Panc1 (cell line): ENCODE results near the gene SF3A1.

ENCODE experiments used
- CTCF ChIP-seq: fragments of 450-650 bp; IDR thresholded peaks from 2 replicates; pipeline ENCODE4 v1.5.1; 2017; ENCODE audit warnings: mild to moderate bottlenecking
- POLR2AphosphoS5 ChIP-seq: IDR thresholded peaks from 2 replicates; pipeline ENCODE4 v1.6.1; 2012; ENCODE audit warnings: mild to moderate bottlenecking, low read depth, low read length, moderate library complexity
- REST ChIP-seq, 2 experiments: IDR thresholded peaks; 2 replicates each; pipeline ENCODE4 v1.6.1; 2011 to 2012; ENCODE audit warnings: low read depth in 2 of 2, control low read depth in 1 of 2, low read length in 1 of 2, mild to moderate bottlenecking in 1 of 2, moderate library complexity in 1 of 2; ENCODE audit not compliant: insufficient read depth in 1 of 2
- SIN3A ChIP-seq: IDR thresholded peaks from 2 replicates; pipeline ENCODE4 v1.6.1; 2012; ENCODE audit warnings: low read depth, mild to moderate bottlenecking, low read length, moderate library complexity, borderline replicate concordance; ENCODE audit not compliant: insufficient read depth

- no peak for TF ChIP-seq CTCF
- no peak for TF ChIP-seq POLR2AphosphoS5
- TF ChIP-seq REST (IDR thresholded peaks at IDR 0.05; ENCODE audit: insufficient read depth in 1 of 2, low read depth in 2 of 2, low read length in 1 of 2), result no peak
- no peak for TF ChIP-seq SIN3A
Measured at GRCh38 chr22:30338802-30339201, 17.9 kb downstream of the SF3A1 start.
